ENCODE measurements around the gene RPL27. TPM values are rescaled to one million over a fixed set of nuclear protein-coding genes. Genes with fewer than 3 reads are reported as not detected.
A peak's percentile ranks its signal among the peaks of the same experiment; 100 is the strongest.

Gene RPL27
- total RNA-seq, 4 donors from 2014 or later, result 243 to 836 (median 677) TPM

- no peaks in the 10 kb centered on the region for H3K36me3 ChIP-seq
- no peaks in the 10 kb centered on the region for H3K27me3 ChIP-seq
- peak overlapping the region; percentile 13 to 60 (median 34) for H3K27ac ChIP-seq
These were observed 16.7 kb downstream of the RPL27 start for GRCh38 chr17:43014649-43015542.

GRCh38 chr17:43015579-43015978 lies 17.4 kb downstream of the RPL27 start:
- TF ChIP-seq POLR2AphosphoS5 (IDR thresholded peaks at IDR 0.05), result peak in 2 of 3 donors; percentile 18 to 28
- TF ChIP-seq, protein P1, sequence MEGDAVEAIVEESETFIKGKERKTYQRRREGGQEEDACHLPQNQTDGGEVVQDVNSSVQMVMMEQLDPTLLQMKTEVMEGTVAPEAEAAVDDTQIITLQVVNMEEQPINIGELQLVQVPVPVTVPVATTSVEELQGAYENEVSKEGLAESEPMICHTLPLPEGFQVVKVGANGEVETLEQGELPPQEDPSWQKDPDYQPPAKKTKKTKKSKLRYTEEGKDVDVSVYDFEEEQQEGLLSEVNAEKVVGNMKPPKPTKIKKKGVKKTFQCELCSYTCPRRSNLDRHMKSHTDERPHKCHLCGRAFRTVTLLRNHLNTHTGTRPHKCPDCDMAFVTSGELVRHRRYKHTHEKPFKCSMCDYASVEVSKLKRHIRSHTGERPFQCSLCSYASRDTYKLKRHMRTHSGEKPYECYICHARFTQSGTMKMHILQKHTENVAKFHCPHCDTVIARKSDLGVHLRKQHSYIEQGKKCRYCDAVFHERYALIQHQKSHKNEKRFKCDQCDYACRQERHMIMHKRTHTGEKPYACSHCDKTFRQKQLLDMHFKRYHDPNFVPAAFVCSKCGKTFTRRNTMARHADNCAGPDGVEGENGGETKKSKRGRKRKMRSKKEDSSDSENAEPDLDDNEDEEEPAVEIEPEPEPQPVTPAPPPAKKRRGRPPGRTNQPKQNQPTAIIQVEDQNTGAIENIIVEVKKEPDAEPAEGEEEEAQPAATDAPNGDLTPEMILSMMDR (IDR thresholded peaks at IDR 0.05), result no peak
- TF ChIP-seq EP300 (IDR thresholded peaks at IDR 0.05; ENCODE audit: low read depth), result no peak
- H3K27me3 ChIP-seq, result no peaks in the 10 kb centered on the region
- H3K4me3 ChIP-seq, result no peak overlapping the region
- no peaks in the 10 kb centered on the region for H3K9me3 ChIP-seq
- WGBS, 2 donors (ENCODE audit: low coverage in 1 of 2), result 76 to 77% methylated on average over 3 to 9 of the region's 9 CpGs
- no peaks in the 10 kb centered on the region for H3K36me3 ChIP-seq
- intact Hi-C loops (cut with DNase I; ENCODE audit: low total_unique reads), result loop anchor here (10.0 kb wide), 1 partner anchor 299 kb away; no protein-coding TSS in a partner anchor
- peak overlapping the region; percentile 13 to 60 (median 34) for H3K27ac ChIP-seq
- peaks cover 0 to 47% (median 29%) of the 10 kb centered on the region in 4 donors for H3K4me1 ChIP-seq
- DNase-seq, result no peak
- in situ Hi-C loops (cut with MboI; ENCODE audit: low pct_ligation_motif_present in 1 of 4, low pct_unique_long_range_greater_than_20kb in 1 of 4, low sequenced_read_pairs in 3 of 4), result loop anchor here in 1 of 4 donors (25.0 kb wide), 1 partner anchor 322 kb away; no protein-coding TSS in a partner anchor

More at GRCh38 chr17:43014649-43015542, 16.7 kb downstream of the RPL27 start:
- Histone ChIP-seq H3K9me3 (no peaks in the 10 kb centered on the region), H3K4me1 (peaks cover 6 to 48% (median 29%) of the 10 kb centered on the region in 4 donors), H3K4me3 (no peak overlapping the region)
- DNase-seq, result no peak
- 73 to 85% methylated on average over 2 to 8 of the region's 8 CpGs for WGBS, 2 donors (ENCODE audit: low coverage in 1 of 2)
- in situ Hi-C loops (cut with MboI; ENCODE audit: low pct_ligation_motif_present in 1 of 4, low pct_unique_long_range_greater_than_20kb in 1 of 4, low sequenced_read_pairs in 3 of 4), result loop anchor here in 1 of 4 donors (25.0 kb wide), 1 partner anchor 322 kb away; no protein-coding TSS in a partner anchor
- intact Hi-C loops (cut with DNase I; ENCODE audit: low total_unique reads), result loop anchor here (10.0 kb wide), 1 partner anchor 300 kb away; no protein-coding TSS in a partner anchor
- TF ChIP-seq POLR2A (IDR thresholded peaks at IDR 0.05) (no peak), EP300 (IDR thresholded peaks at IDR 0.05; ENCODE audit: low read depth) (no peak), POLR2AphosphoS5 (IDR thresholded peaks at IDR 0.05) (no peak)
- TF ChIP-seq, protein P1 (IDR thresholded peaks at IDR 0.05), result no peak

GRCh38 chr17:43016216-43016615 lies 18.0 kb downstream of the RPL27 start:
- intact Hi-C loops (cut with DNase I; ENCODE audit: low total_unique reads), result loop anchor here (10.0 kb wide), 1 partner anchor 299 kb away; no protein-coding TSS in a partner anchor
- in situ Hi-C loops (cut with MboI; ENCODE audit: low pct_ligation_motif_present in 1 of 4, low pct_unique_long_range_greater_than_20kb in 1 of 4, low sequenced_read_pairs in 3 of 4), result loop anchor here in 1 of 4 donors (25.0 kb wide), 1 partner anchor 321 kb away; no protein-coding TSS in a partner anchor
- Histone ChIP-seq H3K36me3 (no peaks in the 10 kb centered on the region), H3K9me3 (no peaks in the 10 kb centered on the region), H3K27ac (peak overlapping the region; percentile 15 to 52 (median 20)), H3K4me3 (no peak overlapping the region), H3K27me3 (no peaks in the 10 kb centered on the region), H3K4me1 (peaks cover 0 to 45% (median 26%) of the 10 kb centered on the region in 4 donors)
- WGBS, 2 donors (ENCODE audit: low coverage in 1 of 2), result 95% methylated on average over 7 of the region's 7 CpGs; no CpG with 5 or more reads in 1 of the 2 donors
- DNase-seq, result no peak
- TF ChIP-seq POLR2AphosphoS5 (IDR thresholded peaks at IDR 0.05) (no peak), EP300 (IDR thresholded peaks at IDR 0.05; ENCODE audit: low read depth) (no peak), POLR2A (IDR thresholded peaks at IDR 0.05) (no peak)
- TF ChIP-seq, protein P1 (IDR thresholded peaks at IDR 0.05), result no peak
